KG1 (cell line): ENCODE data around the gene FOXK1.
"Not testable (repeated sequence)": the region's sequence is repeated elsewhere in the genome, so short reads cannot be mapped to it uniquely, and the experiment has no call there.

Experiments
- DNase-seq: peaks from one replicate; lab custom pipeline; 2025; lab: John Stamatoyannopoulos, UW

The FOXK1 gene

GRCh38 chr7:4681886-4682620 is at the start of gene FOXK1:
Gene FOXK1 (plus strand): TSS chr7:4682295. CDS start chr7:4682309, 14 bp downstream.
- peak; percentile 43 for DNase-seq

- DNase-seq: no peak
Measured at GRCh38 chr7:4633012-4633411, 49.1 kb upstream of the FOXK1 start.

GRCh38 chr7:4634166-4634565 is 47.9 kb upstream of the FOXK1 start:
- no peak for DNase-seq

- no peak for DNase-seq
Measured at GRCh38 chr7:4638781-4639575, 43.1 kb upstream of the FOXK1 start.

- DNase-seq: no peak
Measured at GRCh38 chr7:4641091-4641666, 40.9 kb upstream of the FOXK1 start.

GRCh38 chr7:4641667-4642467 is 40.2 kb upstream of the FOXK1 start:
- peak; percentile 96 for DNase-seq

- no peak for DNase-seq
Measured at GRCh38 chr7:4642468-4643203, 39.5 kb upstream of the FOXK1 start.

GRCh38 chr7:4643204-4643471 is 39.0 kb upstream of the FOXK1 start:
- DNase-seq: not testable (repeated sequence)

GRCh38 chr7:4645246-4645645 is 36.8 kb upstream of the FOXK1 start:
- no peak for DNase-seq

GRCh38 chr7:4648111-4648510 is 34.0 kb upstream of the FOXK1 start:
- DNase-seq: no peak

GRCh38 chr7:4650433-4651047 is 31.6 kb upstream of the FOXK1 start:
- no peak for DNase-seq

GRCh38 chr7:4653771-4654170 is 28.3 kb upstream of the FOXK1 start:
- no peak for DNase-seq

GRCh38 chr7:4655311-4655710 is 26.8 kb upstream of the FOXK1 start:
- DNase-seq: no peak

- DNase-seq: no peak
Measured at GRCh38 chr7:4655896-4656295, 26.2 kb upstream of the FOXK1 start.

- no peak for DNase-seq
Measured at GRCh38 chr7:4657640-4658417, 24.3 kb upstream of the FOXK1 start.

- no peak for DNase-seq
Measured at GRCh38 chr7:4659551-4660286, 22.4 kb upstream of the FOXK1 start.

- no peak for DNase-seq
Measured at GRCh38 chr7:4661871-4662270, 20.2 kb upstream of the FOXK1 start.

GRCh38 chr7:4663239-4664018 is 18.7 kb upstream of the FOXK1 start:
- no peak for DNase-seq

GRCh38 chr7:4665661-4666060 is 16.4 kb upstream of the FOXK1 start:
- no peak for DNase-seq
